ENCODE results near the gene TP73. TPM values are rescaled to one million over a fixed set of nuclear protein-coding genes. Genes with fewer than 3 reads are reported as not detected.

TP73 gene
- total RNA-seq, 1 experiment from 2014 or later: 11.9 TPM

DNA sequence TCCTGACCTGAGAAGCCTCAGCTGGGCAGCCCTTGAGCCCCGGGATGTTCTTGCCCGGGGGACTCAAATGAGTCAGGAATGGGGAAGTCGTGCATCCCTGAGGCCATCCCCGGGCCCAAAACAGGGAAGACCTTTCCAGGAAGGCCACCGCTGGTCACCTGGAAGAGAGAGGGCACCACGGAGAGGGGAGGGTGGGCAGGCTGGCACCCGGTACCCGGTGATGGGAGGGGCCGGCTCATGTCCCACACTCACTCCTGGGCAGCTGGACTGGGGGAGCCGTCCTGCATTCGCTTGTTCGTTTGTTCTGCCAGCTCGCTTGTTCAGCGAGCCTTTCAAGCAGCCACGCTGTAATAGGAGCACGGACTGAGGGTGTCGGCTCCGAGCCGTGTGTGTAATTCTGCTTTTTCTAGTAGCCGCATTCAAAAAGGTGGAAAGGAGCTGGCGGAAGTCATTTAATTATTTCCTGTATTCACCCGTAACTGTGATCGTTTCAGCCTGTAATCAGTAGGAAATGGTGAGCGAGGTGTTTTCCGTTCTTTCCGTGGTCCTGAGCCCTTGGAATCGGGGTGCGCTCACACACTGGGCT, 51.6 kb downstream of the TP73 start:
- H3K27me3 ChIP-seq (replicated peaks; ENCODE audit: control insufficient read depth, insufficient read depth, low read length): no peaks in the 10 kb centered on the region
- H3K36me3 ChIP-seq (ENCODE audit: control insufficient read depth, insufficient read depth, low read length): no peaks in the 10 kb centered on the region
- intact Hi-C loops (cut with micrococcal nuclease; ENCODE audit: unreplicated experiment): no loop called here
- TF ChIP-seq CTCF (IDR thresholded peaks at IDR 0.05; ENCODE audit: insufficient read depth in 1 of 2, low read depth in 1 of 2, low read length in 1 of 2, severe bottlenecking in 1 of 2, unreplicated experiment in 1 of 2): no peak
- Mint-ChIP-seq H3K4me1 (ENCODE audit: low read depth, unreplicated experiment) (no peaks in the 10 kb centered on the region), H3K27ac (ENCODE audit: unreplicated experiment) (no peak overlapping the region), H3K4me3 (ENCODE audit: unreplicated experiment) (no peak overlapping the region), H3K36me3 (ENCODE audit: insufficient read depth, unreplicated experiment) (no peaks in the 10 kb centered on the region), H3K27me3 (ENCODE audit: insufficient read depth, unreplicated experiment) (no peaks in the 10 kb centered on the region), H3K9me3 (ENCODE audit: unreplicated experiment) (no peaks in the 10 kb centered on the region)
- ChIA-PET POLR2A (no interaction called here), CTCF (no interaction called here)
- no peak overlapping the region for H3K4me3 ChIP-seq (ENCODE audit: low read depth, low read length)
- no peaks in the 10 kb centered on the region for H3K4me1 ChIP-seq
- no peak for DNase-seq
- BruUV-seq (replicated peaks): no TSS peak
- H3K9me3 ChIP-seq: no peaks in the 10 kb centered on the region

GRCh38 chr1:3705341-3705950, 53.1 kb downstream of the TP73 start:
- TF ChIP-seq CTCF (IDR thresholded peaks at IDR 0.05; ENCODE audit: insufficient read depth in 1 of 2, low read depth in 1 of 2, low read length in 1 of 2, severe bottlenecking in 1 of 2, unreplicated experiment in 1 of 2): no peak
- H3K9me3 ChIP-seq: no peaks in the 10 kb centered on the region
- Mint-ChIP-seq H3K4me3 (ENCODE audit: unreplicated experiment) (no peak overlapping the region), H3K27me3 (ENCODE audit: insufficient read depth, unreplicated experiment) (no peaks in the 10 kb centered on the region), H3K9me3 (ENCODE audit: unreplicated experiment) (no peaks in the 10 kb centered on the region), H3K27ac (ENCODE audit: unreplicated experiment) (no peak overlapping the region), H3K4me1 (ENCODE audit: low read depth, unreplicated experiment) (no peaks in the 10 kb centered on the region), H3K36me3 (ENCODE audit: insufficient read depth, unreplicated experiment) (no peaks in the 10 kb centered on the region)
- H3K4me1 ChIP-seq: no peaks in the 10 kb centered on the region
- H3K36me3 ChIP-seq (ENCODE audit: control insufficient read depth, insufficient read depth, low read length): no peaks in the 10 kb centered on the region
- no TSS peak for BruUV-seq (replicated peaks)
- no peak for DNase-seq
- no peaks in the 10 kb centered on the region for H3K27me3 ChIP-seq (replicated peaks; ENCODE audit: control insufficient read depth, insufficient read depth, low read length)
- CTCF ChIA-PET: no interaction called here
- intact Hi-C loops (cut with micrococcal nuclease; ENCODE audit: unreplicated experiment): no loop called here
- POLR2A ChIA-PET: no interaction called here
- H3K4me3 ChIP-seq (ENCODE audit: low read depth, low read length): no peak overlapping the region

GRCh38 chr1:3706651-3707297, 54.5 kb downstream of the TP73 start:
- Histone ChIP-seq H3K27me3 (replicated peaks; ENCODE audit: control insufficient read depth, insufficient read depth, low read length) (no peaks in the 10 kb centered on the region), H3K36me3 (ENCODE audit: control insufficient read depth, insufficient read depth, low read length) (no peaks in the 10 kb centered on the region), H3K4me1 (no peaks in the 10 kb centered on the region), H3K4me3 (ENCODE audit: low read depth, low read length) (no peak overlapping the region), H3K9me3 (no peaks in the 10 kb centered on the region)
- Mint-ChIP-seq H3K27me3 (ENCODE audit: insufficient read depth, unreplicated experiment) (no peaks in the 10 kb centered on the region), H3K9me3 (ENCODE audit: unreplicated experiment) (no peaks in the 10 kb centered on the region), H3K36me3 (ENCODE audit: insufficient read depth, unreplicated experiment) (no peaks in the 10 kb centered on the region), H3K27ac (ENCODE audit: unreplicated experiment) (no peak overlapping the region), H3K4me3 (ENCODE audit: unreplicated experiment) (no peak overlapping the region), H3K4me1 (ENCODE audit: low read depth, unreplicated experiment) (no peaks in the 10 kb centered on the region)
- CTCF ChIA-PET: no interaction called here
- POLR2A ChIA-PET: no interaction called here
- DNase-seq: no peak
- BruUV-seq (replicated peaks): no TSS peak
- TF ChIP-seq CTCF (IDR thresholded peaks at IDR 0.05; ENCODE audit: insufficient read depth in 1 of 2, low read depth in 1 of 2, low read length in 1 of 2, severe bottlenecking in 1 of 2, unreplicated experiment in 1 of 2): no peak
- intact Hi-C loops (cut with micrococcal nuclease; ENCODE audit: unreplicated experiment): no loop called here
